Measurements from ENCODE around the gene GALNT10. TPM values are rescaled to one million over a fixed set of nuclear protein-coding genes. Genes with fewer than 3 reads are reported as not detected.
"Not testable (repeated sequence)": the region's sequence is repeated elsewhere in the genome, so short reads cannot be mapped to it uniquely, and the experiment has no call there.

The GALNT10 gene
- total and polyA plus RNA-seq, 2 donors from 2014 or later, result 13.0 to 44.3 TPM

- peak overlapping the region in 1 of 2 donors; percentile 33 for H3K27ac ChIP-seq (ENCODE audit: low read depth in 2 of 2, low read length in 2 of 2)
- TF ChIP-seq, protein P1, sequence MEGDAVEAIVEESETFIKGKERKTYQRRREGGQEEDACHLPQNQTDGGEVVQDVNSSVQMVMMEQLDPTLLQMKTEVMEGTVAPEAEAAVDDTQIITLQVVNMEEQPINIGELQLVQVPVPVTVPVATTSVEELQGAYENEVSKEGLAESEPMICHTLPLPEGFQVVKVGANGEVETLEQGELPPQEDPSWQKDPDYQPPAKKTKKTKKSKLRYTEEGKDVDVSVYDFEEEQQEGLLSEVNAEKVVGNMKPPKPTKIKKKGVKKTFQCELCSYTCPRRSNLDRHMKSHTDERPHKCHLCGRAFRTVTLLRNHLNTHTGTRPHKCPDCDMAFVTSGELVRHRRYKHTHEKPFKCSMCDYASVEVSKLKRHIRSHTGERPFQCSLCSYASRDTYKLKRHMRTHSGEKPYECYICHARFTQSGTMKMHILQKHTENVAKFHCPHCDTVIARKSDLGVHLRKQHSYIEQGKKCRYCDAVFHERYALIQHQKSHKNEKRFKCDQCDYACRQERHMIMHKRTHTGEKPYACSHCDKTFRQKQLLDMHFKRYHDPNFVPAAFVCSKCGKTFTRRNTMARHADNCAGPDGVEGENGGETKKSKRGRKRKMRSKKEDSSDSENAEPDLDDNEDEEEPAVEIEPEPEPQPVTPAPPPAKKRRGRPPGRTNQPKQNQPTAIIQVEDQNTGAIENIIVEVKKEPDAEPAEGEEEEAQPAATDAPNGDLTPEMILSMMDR (IDR thresholded peaks at IDR 0.05; ENCODE audit: borderline replicate concordance, extremely low read depth, insufficient read depth), result no peak
- no peak for FAIRE-seq
- H3K36me3 ChIP-seq (ENCODE audit: control insufficient read depth in 2 of 3, insufficient read depth in 3 of 3, low read length in 3 of 3), result no peaks in the 10 kb centered on the region
- peaks cover 0 to 9% (median 3%) of the 10 kb centered on the region in 3 donors for H3K4me1 ChIP-seq (ENCODE audit: control insufficient read depth in 2 of 3, insufficient read depth in 2 of 3, low read depth in 1 of 3, low read length in 3 of 3)
- peak in 4 of 5 donors; percentile 44 to 58 (median 52) for DNase-seq
- intact Hi-C loops (cut with DNase I), result no loop called here
- no peak overlapping the region for H3K4me3 ChIP-seq (ENCODE audit: low read length in 3 of 3)
- H3K27me3 ChIP-seq (ENCODE audit: control insufficient read depth, insufficient read depth, low read length), result no peaks in the 10 kb centered on the region
- H3K9me3 ChIP-seq (ENCODE audit: control insufficient read depth in 2 of 3, insufficient read depth in 1 of 3, low read length in 3 of 3), result no peaks in the 10 kb centered on the region
- H3K9ac ChIP-seq (ENCODE audit: low read length in 3 of 3), result no peak overlapping the region
These were observed 168.1 kb downstream of the GALNT10 start for GRCh38 chr5:154358516-154359220.

GRCh38 chr5:154359221-154359573 is 168.7 kb downstream of the GALNT10 start:
- FAIRE-seq, result no peak
- Histone ChIP-seq H3K4me1 (ENCODE audit: control insufficient read depth in 2 of 3, insufficient read depth in 2 of 3, low read depth in 1 of 3, low read length in 3 of 3) (peaks cover 0 to 9% (median 3%) of the 10 kb centered on the region in 3 donors), H3K27ac (ENCODE audit: low read depth in 2 of 2, low read length in 2 of 2) (peak overlapping the region in 1 of 2 donors; percentile 33), H3K9ac (ENCODE audit: low read length in 3 of 3) (no peak overlapping the region), H3K27me3 (ENCODE audit: control insufficient read depth, insufficient read depth, low read length) (no peaks in the 10 kb centered on the region), H3K36me3 (ENCODE audit: control insufficient read depth in 2 of 3, insufficient read depth in 3 of 3, low read length in 3 of 3) (no peaks in the 10 kb centered on the region), H3K9me3 (ENCODE audit: control insufficient read depth in 2 of 3, insufficient read depth in 1 of 3, low read length in 3 of 3) (no peaks in the 10 kb centered on the region), H3K4me3 (ENCODE audit: low read length in 3 of 3) (no peak overlapping the region)
- TF ChIP-seq, protein P1 (IDR thresholded peaks at IDR 0.05; ENCODE audit: borderline replicate concordance, extremely low read depth, insufficient read depth), result no peak
- DNase-seq, result peak in 4 of 5 donors; percentile 56 to 74 (median 67)
- intact Hi-C loops (cut with DNase I), result no loop called here

- H3K36me3 ChIP-seq (ENCODE audit: control insufficient read depth in 2 of 3, insufficient read depth in 3 of 3, low read length in 3 of 3); H3K4me3 ChIP-seq (ENCODE audit: low read length in 3 of 3); H3K9me3 ChIP-seq (ENCODE audit: control insufficient read depth in 2 of 3, insufficient read depth in 1 of 3, low read length in 3 of 3); H3K27me3 ChIP-seq (ENCODE audit: control insufficient read depth, insufficient read depth, low read length); H3K4me1 ChIP-seq (ENCODE audit: control insufficient read depth in 2 of 3, insufficient read depth in 2 of 3, low read depth in 1 of 3, low read length in 3 of 3); H3K27ac ChIP-seq (ENCODE audit: low read depth in 2 of 2, low read length in 2 of 2); FAIRE-seq; DNase-seq; H3K9ac ChIP-seq (ENCODE audit: low read length in 3 of 3); intact Hi-C loops (cut with DNase I): not testable (repeated sequence)
These were observed 169.7 kb downstream of the GALNT10 start for GRCh38 chr5:154360241-154360640.

DNA sequence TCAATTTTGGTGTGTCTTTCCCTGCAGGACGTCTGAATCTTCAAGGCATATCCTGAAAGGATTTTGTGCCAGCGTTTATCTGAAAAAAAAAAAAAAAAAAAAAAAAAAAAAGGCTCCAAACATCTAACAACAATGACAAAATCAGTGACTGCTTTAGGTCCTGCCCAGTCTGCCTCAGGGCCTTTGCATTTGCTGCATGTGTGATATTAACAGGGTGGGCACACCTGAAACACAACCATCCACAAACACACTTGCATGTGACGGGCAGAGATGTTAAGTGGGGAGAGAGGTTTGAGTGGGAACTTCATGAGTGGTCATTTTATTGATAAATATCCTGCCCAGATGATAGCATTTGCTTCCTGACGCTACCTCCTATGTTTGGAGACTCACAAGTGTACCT is 172.9 kb downstream of the GALNT10 start:
- peaks cover 0 to 5% (median 3%) of the 10 kb centered on the region in 3 donors for H3K4me1 ChIP-seq (ENCODE audit: control insufficient read depth in 2 of 3, insufficient read depth in 2 of 3, low read depth in 1 of 3, low read length in 3 of 3)
- no peak overlapping the region for H3K27ac ChIP-seq (ENCODE audit: low read depth in 2 of 2, low read length in 2 of 2)
- no peak for DNase-seq
- no peak for FAIRE-seq
- TF ChIP-seq, protein P1 (IDR thresholded peaks at IDR 0.05; ENCODE audit: borderline replicate concordance, extremely low read depth, insufficient read depth), result no peak
- no peaks in the 10 kb centered on the region for H3K9me3 ChIP-seq (ENCODE audit: control insufficient read depth in 2 of 3, insufficient read depth in 1 of 3, low read length in 3 of 3)
- H3K9ac ChIP-seq (ENCODE audit: low read length in 3 of 3), result no peak overlapping the region
- no peaks in the 10 kb centered on the region for H3K27me3 ChIP-seq (ENCODE audit: control insufficient read depth, insufficient read depth, low read length)
- intact Hi-C loops (cut with DNase I), result no loop called here
- no peak overlapping the region for H3K4me3 ChIP-seq (ENCODE audit: low read length in 3 of 3)
- H3K36me3 ChIP-seq (ENCODE audit: control insufficient read depth in 2 of 3, insufficient read depth in 3 of 3, low read length in 3 of 3), result no peaks in the 10 kb centered on the region
